Activated T-cell treated with anti-CD3 and anti-CD28 coated beads for 1 hour (primary cell): ENCODE data around the gene APOL2.
"Not testable (repeated sequence)": the region's sequence is repeated elsewhere in the genome, so short reads cannot be mapped to it uniquely, and the experiment has no call there.

Source experiments
- DNase-seq: peaks from one replicate; pipeline ENCODE4 v3.0.0-alpha.2; 2020; ENCODE audit warnings: low read depth

Gene APOL2

GRCh38 chr22:36243986-36244385 lies 4.7 kb upstream of the APOL2 start:
- no peak for DNase-seq

- DNase-seq: no peak
These were observed 252 bp downstream of the APOL2 start for GRCh38 chr22:36239150-36239400.

GRCh38 chr22:36238373-36239149 lies 766 bp downstream of the APOL2 start:
- DNase-seq: no peak

- no peak for DNase-seq
These were observed 1.6 kb downstream of the APOL2 start for GRCh38 chr22:36237462-36238372.

GRCh38 chr22:36236388-36237319 lies 2.7 kb downstream of the APOL2 start:
- no peak for DNase-seq

- DNase-seq: no peak
These were observed 3.7 kb downstream of the APOL2 start for GRCh38 chr22:36235585-36235984.

- no peak for DNase-seq
These were observed 4.4 kb downstream of the APOL2 start for GRCh38 chr22:36234919-36235318.

GRCh38 chr22:36234213-36234612 lies 5.1 kb downstream of the APOL2 start:
- DNase-seq: no peak

GRCh38 chr22:36233796-36234195 lies 5.5 kb downstream of the APOL2 start:
- no peak for DNase-seq

- no peak for DNase-seq
These were observed 6.5 kb downstream of the APOL2 start for GRCh38 chr22:36232715-36233401.

- not testable (repeated sequence) for DNase-seq
These were observed 8.3 kb downstream of the APOL2 start for GRCh38 chr22:36231051-36231450.

GRCh38 chr22:36229649-36230048 lies 9.7 kb downstream of the APOL2 start:
- not testable (repeated sequence) for DNase-seq

- no peak for DNase-seq
These were observed 10.4 kb downstream of the APOL2 start for GRCh38 chr22:36228944-36229343.

- DNase-seq: not testable (repeated sequence)
These were observed 11.0 kb downstream of the APOL2 start for GRCh38 chr22:36228369-36228768.

- no peak for DNase-seq
These were observed 11.5 kb downstream of the APOL2 start for GRCh38 chr22:36227806-36228205.

- DNase-seq: no peak
These were observed 11.9 kb downstream of the APOL2 start for GRCh38 chr22:36227396-36227795.

GRCh38 chr22:36226189-36226588 lies 13.1 kb downstream of the APOL2 start:
- no peak for DNase-seq

GRCh38 chr22:36225333-36225922 lies 13.9 kb downstream of the APOL2 start:
- no peak for DNase-seq

- no peak for DNase-seq
These were observed 15.1 kb downstream of the APOL2 start for GRCh38 chr22:36224245-36224644.

- DNase-seq: no peak
These were observed 15.8 kb downstream of the APOL2 start for GRCh38 chr22:36223504-36223903.

GRCh38 chr22:36222887-36223450 lies 16.4 kb downstream of the APOL2 start:
- no peak for DNase-seq
